K562 (cell line): ENCODE data around the gene TRIM45. TPM values are rescaled to one million over a fixed set of nuclear protein-coding genes. Genes with fewer than 3 reads are reported as not detected.

ENCODE experiments used
- ATAC-seq: fragments of 200-7000 bp; cut with Tn5 transposase; 3 replicates; pipeline ENCODE4 v1.9.1; 2020; ENCODE audit warnings: moderate library complexity
- BruUV-seq: library from RNA; stranded (reverse); fragments of 400-500 nt; replicated peaks from 2 replicates; lab custom pipeline; 2021; lab: Mats Ljungman, UMichigan
- CTCF ChIA-PET: fragments of 300-600 bp; formaldehyde crosslinking; extraction: SDS; loops from one replicate; lab custom pipeline; 2021; ENCODE audit warnings: low intra/inter-chr PET ratio; lab: Yijun Ruan, JAX
- POLR2A ChIA-PET: fragments of 300-600, 350-650 bp; sonication (Branson Sonifier 250); formaldehyde crosslinking; extraction: SDS; loops from one replicate; lab custom pipeline; 2021; ENCODE audit warnings: antibody characterized with exemption, inconsistent platforms; lab: Yijun Ruan, JAX
- DNase-seq, 4 experiments: peaks; one replicate each; pipeline versions ENCODE4 v3.0.0 to v3.0.0-alpha.2; 2011 to 2018; ENCODE audit warnings: low spot score in 3 of 4, mixed read lengths in 3 of 4; ENCODE audit errors: extremely low read depth in 1 of 4
- FAIRE-seq: peaks from 2 replicates; lab custom pipeline; 2011; peaks lifted over from hg19 to GRCh38; lab: Jason Lieb, UNC
- H2AFZ ChIP-seq: 2 replicates; pipeline ENCODE4 v1.6.0; 2011; ENCODE audit warnings: low read depth, low read length, control low read depth, inconsistent platforms
- H3K27ac ChIP-seq: fragments of 200-600 bp; 3 replicates; pipeline ENCODE4 v1.8.0; 2011; ENCODE audit warnings: low read depth, mild to moderate bottlenecking, control low read depth, inconsistent platforms, low read length, moderate library complexity, mixed read lengths; ENCODE audit errors: extremely low read depth
- H3K27me3 ChIP-seq, 2 experiments: fragments of 300-600 bp in 1 of 2; 2 replicates in 1 of 2; 3 replicates in 1 of 2; pipeline versions ENCODE4 v1.6.0 to v1.8.0; 2011; ENCODE audit warnings: inconsistent platforms in 2 of 2, low read length in 2 of 2, mild to moderate bottlenecking in 1 of 2, mixed read lengths in 1 of 2, moderate library complexity in 1 of 2; ENCODE audit not compliant: control insufficient read depth in 2 of 2, insufficient read depth in 2 of 2
- H3K36me3 ChIP-seq: fragments of 300-600 bp; 3 replicates; pipeline ENCODE4 v1.8.0; 2011; ENCODE audit warnings: mild to moderate bottlenecking, low read length, inconsistent platforms; ENCODE audit not compliant: control insufficient read depth, insufficient read depth
- H3K4me1 ChIP-seq, 2 experiments: fragments of 200-600 bp in 1 of 2; replicated peaks in 1 of 2; 2 replicates in 1 of 2; 3 replicates in 1 of 2; pipeline versions ENCODE4 v1.5.1 to v1.8.0; 2011; ENCODE audit warnings: inconsistent platforms in 2 of 2, low read length in 2 of 2, mild to moderate bottlenecking in 1 of 2, mixed read lengths in 1 of 2, moderate library complexity in 1 of 2; ENCODE audit not compliant: control insufficient read depth in 2 of 2, insufficient read depth in 2 of 2
- H3K4me2 ChIP-seq: 2 replicates; pipeline ENCODE4 v1.6.1; 2011; ENCODE audit warnings: low read length, control low read depth, inconsistent platforms, mixed read lengths; ENCODE audit not compliant: insufficient read depth
- H3K4me3 ChIP-seq: fragments of 200-600 bp; sonication (generic), shearing (Covaris generic); 2 replicates; pipeline ENCODE4 v1.5.1; 2016; ENCODE audit warnings: control low read depth, inconsistent platforms
- H3K79me2 ChIP-seq: fragments of 200-600 bp; 3 replicates; pipeline ENCODE4 v1.8.0; 2011; ENCODE audit warnings: low read length, inconsistent platforms; ENCODE audit not compliant: control insufficient read depth, insufficient read depth
- H3K9ac ChIP-seq, 2 experiments: 2 replicates each; pipeline versions ENCODE4 v1.6.0 to v1.6.1; 2011; ENCODE audit warnings: low read depth in 2 of 2, low read length in 2 of 2, control low read depth in 1 of 2, inconsistent platforms in 1 of 2, mild to moderate bottlenecking in 1 of 2, mixed read lengths in 1 of 2; ENCODE audit not compliant: insufficient read depth in 1 of 2
- H3K9me1 ChIP-seq: one replicate; pipeline ENCODE4 v1.6.0; 2011; ENCODE audit warnings: inconsistent platforms, mild to moderate bottlenecking, low read length, moderate library complexity; ENCODE audit not compliant: control insufficient read depth, insufficient read depth
- H3K9me3 ChIP-seq: replicated peaks from 2 replicates; pipeline ENCODE4 v1.5.1; 2011; ENCODE audit warnings: low read depth, low read length, inconsistent platforms; ENCODE audit not compliant: control insufficient read depth, insufficient read depth
- H4K20me1 ChIP-seq: replicated peaks from 2 replicates; pipeline ENCODE4 v1.6.1; 2011; ENCODE audit warnings: low read length, inconsistent platforms, mixed read lengths; ENCODE audit not compliant: control insufficient read depth, insufficient read depth
- ELF1 ChIP-seq: fragments of 200-800 bp; sonication (Bioruptor generic); IDR thresholded peaks from 2 replicates; pipeline ENCODE4 v1.6.1; 2016; ENCODE audit warnings: missing genetic modification characterization, missing compliant biosample characterization
- ESRRA ChIP-seq: fragments of 450-650 bp; IDR thresholded peaks from 2 replicates; pipeline ENCODE4 v1.6.1; 2014; ENCODE audit warnings: low read depth, mild to moderate bottlenecking, moderate library complexity, borderline replicate concordance
- ETV6 ChIP-seq, 3 experiments: fragments of 150-350 bp in 1 of 3; sonication (generic) in 1 of 3; formaldehyde crosslinking in 1 of 3; IDR thresholded peaks; 2 replicates each; pipeline versions ENCODE4 v1.6.1 to v1.8.0; 2014 to 2022; ENCODE audit warnings: borderline replicate concordance in 2 of 3, low read depth in 2 of 3, antibody characterized with exemption in 1 of 3, low read length in 1 of 3, mild to moderate bottlenecking in 1 of 3, missing genetic modification reagents in 1 of 3
- NR4A1 ChIP-seq, 2 experiments: fragments of 250-450 bp in 1 of 2; fragments of 450-650 bp in 1 of 2; sonication (Bioruptor Pico) in 1 of 2; IDR thresholded peaks; 2 replicates each; pipeline versions ENCODE4 v1.4.0 to v1.6.1; 2016 to 2020; ENCODE audit warnings: mild to moderate bottlenecking in 2 of 2, missing compliant biosample characterization in 1 of 2, missing genetic modification characterization in 1 of 2, moderate library complexity in 1 of 2
- PHB ChIP-seq: fragments of 250-450 bp; sonication (Bioruptor Pico); IDR thresholded peaks from 2 replicates; pipeline ENCODE4 v1.5.0; 2021
- PHF21A ChIP-seq: fragments of 450-650 bp; IDR thresholded peaks from 2 replicates; pipeline ENCODE4 v1.6.1; 2017; ENCODE audit warnings: low read depth, borderline replicate concordance
- RFX5 ChIP-seq: IDR thresholded peaks from 2 replicates; pipeline ENCODE4 v1.6.1; 2011; ENCODE audit warnings: low read depth, mild to moderate bottlenecking, improper control_type of control experiment, low read length
- RFX7 ChIP-seq: fragments of 250-450 bp; sonication (Bioruptor Pico); IDR thresholded peaks from 2 replicates; pipeline ENCODE4 v1.5.1; 2021; ENCODE audit warnings: mild to moderate bottlenecking
- SOX6 ChIP-seq: fragments of 450-650 bp; IDR thresholded peaks from 2 replicates; pipeline ENCODE4 v1.6.1; 2014; ENCODE audit warnings: mild to moderate bottlenecking
- SRSF1 ChIP-seq: fragments of 200-400 bp; formaldehyde crosslinking; IDR thresholded peaks from 2 replicates; pipeline ENCODE4 v1.6.1; 2017; ENCODE audit warnings: mild to moderate bottlenecking, low read depth, low read length, moderate library complexity
- ZNF197 ChIP-seq: fragments of 200-800 bp; sonication (Bioruptor generic); IDR thresholded peaks from 2 replicates; pipeline ENCODE4 v1.6.1; 2016; ENCODE audit warnings: low read depth, missing genetic modification characterization, missing compliant biosample characterization
- ZNF239 ChIP-seq: fragments of 250-450 bp; sonication (Bioruptor Pico); IDR thresholded peaks from 2 replicates; pipeline ENCODE4 v1.4.0; 2020; ENCODE audit warnings: mild to moderate bottlenecking
- WGBS: fragments of 100-300 bp; shearing (Covaris generic); methylation state at CpG from one replicate; pipeline ENCODE4 v1.1.6; 2016; ENCODE audit warnings: low coverage, mixed read lengths; ENCODE audit not compliant: insufficient coverage; ENCODE audit errors: missing lambda C conversion rate; 5-methylcytosine and 5-hydroxymethylcytosine counted together
- in situ Hi-C: fragments of 300-500 bp; cut with MboI; formaldehyde crosslinking; loops from 4 replicates; pipeline ENCODE4 v1.15.0; 2018; ENCODE audit warnings: inconsistent platforms, mixed read lengths
- intact Hi-C: fragments of 100-400 bp; cut with micrococcal nuclease; formaldehyde crosslinking; loops from 2 replicates; pipeline ENCODE4 v1.14.2; 2022
- polyA plus RNA-seq, 8 experiments: library from polyadenylated mRNA; depleted of rRNA in 4 of 8; stranded (reverse) in 5 of 8; unstranded in 3 of 8; fragments of >200 nt; fragmentation: Nextera tagmentation in 2 of 8; fragmentation: Illumina TruSeq in 1 of 8; extraction: Ambion mirVana in 2 of 8; extraction: Trizol in 1 of 8; gene quantifications; 2 replicates each; pipeline versions ENCODE4 v1.2.1 to v1.2.3, GENCODE V29; 2011 to 2014; ENCODE audit warnings: inconsistent platforms in 1 of 8, missing spikeins in 1 of 8
- total RNA-seq, 7 experiments: library from RNA; depleted of rRNA in 6 of 7; stranded (reverse); fragments of >200 nt in 6 of 7; fragmentation: Illumina TruSeq in 2 of 7; extraction: Trizol in 2 of 7; gene quantifications; 2 replicates each; pipeline versions ENCODE4 v1.2.1 to v1.2.3, GENCODE V29; 2011 to 2021; ENCODE audit warnings: low replicate concordance in 1 of 7
- TF ChIP-seq, protein P1 (sequence below): fragments of 450-650 bp; IDR thresholded peaks from one replicate; pipeline ENCODE4 v1.6.1; 2018; ENCODE audit warnings: mild to moderate bottlenecking, moderate library complexity; ENCODE audit not compliant: partially characterized antibody

TRIM45 gene
- total and polyA plus RNA-seq, 9 of the 15 experiments (the other 6 are each of a cell fraction or from before 2014, with no cell fraction given): 1.9 to 6.2 (median 3.6) TPM

GRCh38 chr1:117069220-117069844 lies 52.2 kb downstream of the TRIM45 start:
- intact Hi-C loops: loop anchor here (5.0 to 10.0 kb wide), 2 partner anchors 688 to 825 kb away; no protein-coding TSS in a partner anchor
- in situ Hi-C loops: no loop called here
- H3K79me2 ChIP-seq: peaks cover 25% of the 10 kb centered on the region; the same call in 2 of the 3 replicates
- H3K27me3 ChIP-seq: no peaks in the 10 kb centered on the region
- H3K27ac ChIP-seq: no peak overlapping the region
- ChIA-PET POLR2A (interaction anchor here (0.8 to 1.7 kb wide), 3 partner anchors 8 to 24 kb away, joined by 3 to 7 read pairs (median 3); partner anchors contain the start of gene TTF2), CTCF (interaction anchor here (1.2 to 4.5 kb wide), 2 partner anchors 59 to 216 kb away, joined by 4 to 44 read pairs; no protein-coding TSS in a partner anchor)
- peaks cover 77% of the 10 kb centered on the region for H3K36me3 ChIP-seq
- ATAC-seq: no peak; the same call in 2 of the 3 replicates
- H3K4me1 ChIP-seq: no peaks in the 10 kb centered on the region; a peak in 1 of 5 replicates
- 0 out of 2 replicates have a peak, but pooled peaks cover 6% of the 10 kb centered on the region for H4K20me1 ChIP-seq
- FAIRE-seq: no peak
- DNase-seq: no peak
- 80% methylated on average over 4 of the region's 4 CpGs for WGBS
- no peaks in the 10 kb centered on the region for H3K9me3 ChIP-seq
- BruUV-seq: no TSS peak
- TF ChIP-seq SOX6 (no peak), ESRRA (peak; percentile 89), SRSF1 (no peak)
- H3K9ac ChIP-seq: no peak overlapping the region
- no peak overlapping the region for H2AFZ ChIP-seq
- no peak overlapping the region for H3K4me2 ChIP-seq
- no peaks in the 10 kb centered on the region for H3K9me1 ChIP-seq
- no peak overlapping the region for H3K4me3 ChIP-seq

- CTCF ChIA-PET: interaction anchor here (0.7 to 4.5 kb wide), 5 partner anchors 25 to 605 kb away, joined by 3 to 44 read pairs (median 4); no protein-coding TSS in a partner anchor
- Histone ChIP-seq H3K36me3 (peaks cover 75% of the 10 kb centered on the region), H3K79me2 (peaks cover 25% of the 10 kb centered on the region; the same call in 2 of the 3 replicates)
- TF ChIP-seq ELF1 (tag) (no peak), ETV6 (IDR thresholded peaks at IDR 0.05; ENCODE audit: borderline replicate concordance in 1 of 2, low read depth in 2 of 2, low read length in 1 of 2) (no peak), ETV6 (CRISPR knock-in tag; IDR thresholded peaks at IDR 0.05; ENCODE audit: borderline replicate concordance) (no peak), PHF21A (no peak), ZNF197 (CRISPR knock-in tag) (no peak), ZNF239 (CRISPR knock-in tag) (no peak), RFX5 (no peak), PHB (CRISPR knock-in tag) (no peak), RFX7 (no peak), NR4A1 (CRISPR knock-in tag; IDR thresholded peaks at IDR 0.05) (no peak), NR4A1 (tag; IDR thresholded peaks at IDR 0.05) (no peak)
- TF ChIP-seq, protein P1, sequence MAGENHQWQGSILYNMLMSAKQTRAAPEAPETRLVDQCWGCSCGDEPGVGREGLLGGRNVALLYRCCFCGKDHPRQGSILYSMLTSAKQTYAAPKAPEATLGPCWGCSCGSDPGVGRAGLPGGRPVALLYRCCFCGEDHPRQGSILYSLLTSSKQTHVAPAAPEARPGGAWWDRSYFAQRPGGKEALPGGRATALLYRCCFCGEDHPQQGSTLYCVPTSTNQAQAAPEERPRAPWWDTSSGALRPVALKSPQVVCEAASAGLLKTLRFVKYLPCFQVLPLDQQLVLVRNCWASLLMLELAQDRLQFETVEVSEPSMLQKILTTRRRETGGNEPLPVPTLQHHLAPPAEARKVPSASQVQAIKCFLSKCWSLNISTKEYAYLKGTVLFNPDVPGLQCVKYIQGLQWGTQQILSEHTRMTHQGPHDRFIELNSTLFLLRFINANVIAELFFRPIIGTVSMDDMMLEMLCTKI: no peak
These were observed 53.0 kb downstream of the TRIM45 start for GRCh38 chr1:117068580-117068979.

More at GRCh38 chr1:117068580-117068979, 53.0 kb downstream of the TRIM45 start:
- H3K27ac ChIP-seq: no peak overlapping the region
- H4K20me1 ChIP-seq: 0 out of 2 replicates have a peak, but pooled peaks cover 6% of the 10 kb centered on the region
- no peak overlapping the region for H3K4me2 ChIP-seq
- in situ Hi-C loops: no loop called here
- POLR2A ChIA-PET: interaction anchor here (0.6 to 1.5 kb wide), 4 partner anchors 8 to 73 kb away, joined by 3 to 4 read pairs (median 3); no protein-coding TSS in a partner anchor
- H3K9me3 ChIP-seq: no peaks in the 10 kb centered on the region
- ATAC-seq: peak; percentile 34; the same call in 2 of the 3 replicates
- FAIRE-seq: no peak
- H3K9ac ChIP-seq: no peak overlapping the region
- H3K27me3 ChIP-seq: no peaks in the 10 kb centered on the region
- no peaks in the 10 kb centered on the region; a peak in 1 of 5 replicates for H3K4me1 ChIP-seq
- intact Hi-C loops: loop anchor here (1.0 to 10.0 kb wide), 4 partner anchors 60 to 826 kb away; no protein-coding TSS in a partner anchor
- 85% methylated on average over 5 of the region's 5 CpGs for WGBS
- H3K9me1 ChIP-seq: no peaks in the 10 kb centered on the region
- no peak overlapping the region for H3K4me3 ChIP-seq
- no peak for DNase-seq
- H2AFZ ChIP-seq: no peak overlapping the region
- BruUV-seq: no TSS peak
